Mesothelial cell of epicardium (in vitro differentiated cells): ENCODE results near the gene TENM4. TPM values are rescaled to one million over a fixed set of nuclear protein-coding genes. Genes with fewer than 3 reads are reported as not detected.

Experiments used
- DNase-seq, 2 experiments: peaks; one replicate each; pipeline ENCODE4 v3.0.0; 2021; ENCODE audit warnings: low spot score in 2 of 2; ENCODE audit not compliant: unreplicated experiment in 2 of 2
- H3K27ac Mint-ChIP-seq: 2 replicates; pipeline ENCODE4 v1.8.0; 2021; ENCODE audit warnings: mixed read lengths
- H3K27me3 Mint-ChIP-seq: 2 replicates; pipeline ENCODE4 v1.8.0; 2021; ENCODE audit warnings: low read depth, mixed read lengths
- H3K36me3 Mint-ChIP-seq: 2 replicates; pipeline ENCODE4 v1.8.0; 2021; ENCODE audit warnings: mixed read lengths
- H3K4me1 Mint-ChIP-seq: 2 replicates; pipeline ENCODE4 v1.8.0; 2021; ENCODE audit warnings: mixed read lengths
- H3K4me3 Mint-ChIP-seq: 2 replicates; pipeline ENCODE4 v1.8.0; 2021; ENCODE audit warnings: mild to moderate bottlenecking, moderate library complexity, mixed read lengths
- H3K9me3 Mint-ChIP-seq: 2 replicates; pipeline ENCODE4 v1.8.0; 2021; ENCODE audit warnings: mixed read lengths
- CTCF ChIP-seq: fragments of 200-600 bp; sonication (generic); IDR thresholded peaks from one replicate; pipeline ENCODE4 v1.5.0; 2021; ENCODE audit warnings: antibody characterized with exemption; ENCODE audit not compliant: unreplicated experiment
- total RNA-seq: library from RNA; stranded (reverse); gene quantifications from 3 replicates; pipeline ENCODE4 v1.2.1, GENCODE V29; 2021

The TENM4 gene
- total RNA-seq, 1 donor from 2014 or later, result 187 TPM

- Mint-ChIP-seq H3K4me3 (no peak overlapping the region), H3K27me3 (no peaks in the 10 kb centered on the region), H3K27ac (no peak overlapping the region), H3K36me3 (peaks cover 1% of the 10 kb centered on the region), H3K4me1 (peaks cover 2% of the 10 kb centered on the region), H3K9me3 (peaks cover under 1% of the 10 kb centered on the region)
- no peak for TF ChIP-seq CTCF
- DNase-seq, result no peak
These were observed 293.1 kb downstream of the TENM4 start for GRCh38 chr11:79147731-79148130.

- no peaks in the 10 kb centered on the region for H3K27me3 Mint-ChIP-seq
- no peak for TF ChIP-seq CTCF
- no peak overlapping the region for H3K4me3 Mint-ChIP-seq
- no peak overlapping the region for H3K27ac Mint-ChIP-seq
- H3K4me1 Mint-ChIP-seq, result peaks cover 1% of the 10 kb centered on the region
- peaks cover 7% of the 10 kb centered on the region for H3K36me3 Mint-ChIP-seq
- H3K9me3 Mint-ChIP-seq, result peaks cover 6% of the 10 kb centered on the region
- DNase-seq, result no peak
These were observed 293.8 kb downstream of the TENM4 start for GRCh38 chr11:79147011-79147410.

- H3K4me1 Mint-ChIP-seq, result no peaks in the 10 kb centered on the region
- no peak for DNase-seq
- H3K9me3 Mint-ChIP-seq, result peaks cover 21% of the 10 kb centered on the region
- H3K36me3 Mint-ChIP-seq, result peaks cover 19% of the 10 kb centered on the region
- TF ChIP-seq CTCF, result no peak
- H3K27ac Mint-ChIP-seq, result no peak overlapping the region
- no peaks in the 10 kb centered on the region for H3K27me3 Mint-ChIP-seq
- H3K4me3 Mint-ChIP-seq, result no peak overlapping the region
These were observed 300.9 kb downstream of the TENM4 start for GRCh38 chr11:79139900-79140299.

- TF ChIP-seq CTCF, result no peak
- no peaks in the 10 kb centered on the region for H3K4me1 Mint-ChIP-seq
- H3K27ac Mint-ChIP-seq, result no peak overlapping the region
- no peak for DNase-seq
- H3K27me3 Mint-ChIP-seq, result no peaks in the 10 kb centered on the region
- H3K36me3 Mint-ChIP-seq, result peaks cover 54% of the 10 kb centered on the region
- H3K9me3 Mint-ChIP-seq, result peaks cover 64% of the 10 kb centered on the region
- no peak overlapping the region for H3K4me3 Mint-ChIP-seq
These were observed 311.1 kb downstream of the TENM4 start for GRCh38 chr11:79129702-79130101.

GRCh38 chr11:79128291-79128690, 312.5 kb downstream of the TENM4 start:
- H3K27ac Mint-ChIP-seq, result no peak overlapping the region
- no peak for TF ChIP-seq CTCF
- H3K9me3 Mint-ChIP-seq, result peaks cover 56% of the 10 kb centered on the region
- H3K36me3 Mint-ChIP-seq, result peaks cover 50% of the 10 kb centered on the region
- H3K4me1 Mint-ChIP-seq, result no peaks in the 10 kb centered on the region
- H3K4me3 Mint-ChIP-seq, result no peak overlapping the region
- no peaks in the 10 kb centered on the region for H3K27me3 Mint-ChIP-seq
- no peak for DNase-seq

- H3K27me3 Mint-ChIP-seq, result no peaks in the 10 kb centered on the region
- no peak for TF ChIP-seq CTCF
- peaks cover 27% of the 10 kb centered on the region for H3K4me1 Mint-ChIP-seq
- no peak overlapping the region for H3K4me3 Mint-ChIP-seq
- peaks cover 22% of the 10 kb centered on the region for H3K36me3 Mint-ChIP-seq
- peaks cover 28% of the 10 kb centered on the region for H3K9me3 Mint-ChIP-seq
- H3K27ac Mint-ChIP-seq, result no peak overlapping the region
- no peak for DNase-seq
These were observed 318.1 kb downstream of the TENM4 start for GRCh38 chr11:79122759-79123158.
